ENCODE data around the gene LMF1.

Gene LMF1

DNA sequence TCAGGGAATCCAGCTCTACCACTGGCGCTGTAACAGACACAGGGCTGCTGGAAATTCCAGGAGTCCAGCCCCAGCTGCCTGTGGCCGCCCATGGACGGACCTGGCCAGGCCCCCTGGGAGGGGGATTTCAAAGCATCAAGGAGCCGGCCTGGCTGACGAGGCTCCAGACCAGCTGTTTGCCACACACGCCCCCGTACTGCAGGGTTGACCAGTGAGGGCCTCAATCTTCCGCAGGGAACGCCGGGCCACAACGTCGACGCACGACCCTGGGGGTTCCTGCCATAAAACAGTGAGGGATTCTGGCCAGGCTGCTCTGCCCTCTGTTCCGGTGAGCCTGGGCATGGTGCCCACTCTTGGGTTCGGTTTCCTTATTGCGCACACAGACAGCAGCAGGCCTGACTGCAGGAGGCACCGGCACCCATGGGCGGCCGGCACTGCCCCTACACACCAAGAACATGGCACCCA is 3.7 kb downstream of the LMF1 start:
- Histone ChIP-seq H3K4me2 (no peak overlapping the region), H4K20me1 (peaks cover 25% of the 10 kb centered on the region), H3K4me1 (peaks cover 58% of the 10 kb centered on the region), H3K36me3 (peaks cover 33% of the 10 kb centered on the region), H3K27me3 (peaks cover 5% of the 10 kb centered on the region), H3K9me3 (peaks cover 13% of the 10 kb centered on the region; the same call in 1 of the 2 replicates), H3K9ac (no peak overlapping the region), H3K4me3 (no peak overlapping the region), H3K27ac (no peak overlapping the region)
- TF ChIP-seq Cebpa-rat (IDR thresholded peaks at IDR 0.05): no peak

- H4K20me1 ChIP-seq: peaks cover 25% of the 10 kb centered on the region
- H3K4me2 ChIP-seq: no peak overlapping the region
- no peak overlapping the region for H3K9ac ChIP-seq
- peaks cover 13% of the 10 kb centered on the region; the same call in 1 of the 2 replicates for H3K9me3 ChIP-seq
- peaks cover 56% of the 10 kb centered on the region for H3K4me1 ChIP-seq
- H3K4me3 ChIP-seq: no peak overlapping the region
- no peak for TF ChIP-seq Cebpa-rat (IDR thresholded peaks at IDR 0.05)
- no peak overlapping the region for H3K27ac ChIP-seq
- peaks cover 4% of the 10 kb centered on the region; the same call in 1 of the 2 replicates for H3K27me3 ChIP-seq
- peaks cover 33% of the 10 kb centered on the region for H3K36me3 ChIP-seq
Observed at GRCh38 chr16:966505-966904, 4.3 kb downstream of the LMF1 start.

DNA sequence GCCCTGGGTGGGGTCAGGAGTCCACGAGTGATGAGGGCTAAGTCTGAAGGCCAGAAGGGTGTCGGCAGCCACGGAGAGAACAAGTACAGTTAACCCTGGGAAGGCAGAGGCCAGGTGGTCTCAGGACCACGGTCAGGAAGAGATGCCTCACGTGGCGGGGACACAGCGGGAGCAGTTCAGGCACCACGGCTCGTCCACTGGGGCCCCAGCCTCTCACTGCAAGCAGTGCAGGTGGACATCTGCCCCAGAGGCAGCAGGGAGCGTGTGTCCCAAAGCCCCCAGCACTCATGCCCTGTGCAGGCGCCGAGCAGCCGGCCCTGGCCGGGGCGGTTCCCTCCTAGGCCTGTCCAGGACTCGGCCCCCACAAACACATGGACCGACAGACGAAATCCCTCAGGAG is 4.7 kb downstream of the LMF1 start:
- Histone ChIP-seq H3K4me2 (no peak overlapping the region), H3K27me3 (no peaks in the 10 kb centered on the region), H3K36me3 (peaks cover 33% of the 10 kb centered on the region), H3K9me3 (peaks cover 13% of the 10 kb centered on the region; the same call in 1 of the 2 replicates), H3K27ac (no peak overlapping the region), H3K9ac (no peak overlapping the region), H3K4me3 (no peak overlapping the region), H4K20me1 (peaks cover 25% of the 10 kb centered on the region), H3K4me1 (peaks cover 52% of the 10 kb centered on the region)
- TF ChIP-seq Cebpa-rat (IDR thresholded peaks at IDR 0.05): no peak

DNA sequence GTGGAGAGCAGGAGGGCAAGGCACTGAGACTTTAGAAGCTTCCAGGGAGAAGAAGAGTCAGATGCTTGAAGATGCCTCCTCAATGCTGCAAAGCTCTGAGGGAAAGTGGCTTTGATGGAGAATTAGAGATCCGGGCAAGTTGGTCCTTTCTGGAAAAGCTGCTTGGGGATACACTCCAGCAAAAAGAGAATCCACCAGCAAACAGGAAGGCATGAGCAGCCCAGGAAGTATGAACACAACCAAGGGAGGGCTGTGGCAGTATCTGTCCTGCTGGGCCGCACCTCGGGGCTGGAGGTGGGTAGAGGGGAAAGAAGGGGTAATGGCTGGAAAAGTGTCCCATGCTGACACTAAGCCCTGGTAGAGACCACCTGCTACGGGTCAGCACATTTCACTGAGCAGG is 5.3 kb downstream of the LMF1 start:
- Histone ChIP-seq H3K4me3 (no peak overlapping the region), H3K27ac (no peak overlapping the region), H3K4me2 (no peak overlapping the region), H3K27me3 (no peaks in the 10 kb centered on the region), H4K20me1 (peaks cover 25% of the 10 kb centered on the region), H3K9ac (no peak overlapping the region), H3K9me3 (peaks cover 13% of the 10 kb centered on the region; the same call in 1 of the 2 replicates), H3K4me1 (peaks cover 51% of the 10 kb centered on the region), H3K36me3 (peaks cover 33% of the 10 kb centered on the region)
- TF ChIP-seq Cebpa-rat (IDR thresholded peaks at IDR 0.05): no peak

DNA sequence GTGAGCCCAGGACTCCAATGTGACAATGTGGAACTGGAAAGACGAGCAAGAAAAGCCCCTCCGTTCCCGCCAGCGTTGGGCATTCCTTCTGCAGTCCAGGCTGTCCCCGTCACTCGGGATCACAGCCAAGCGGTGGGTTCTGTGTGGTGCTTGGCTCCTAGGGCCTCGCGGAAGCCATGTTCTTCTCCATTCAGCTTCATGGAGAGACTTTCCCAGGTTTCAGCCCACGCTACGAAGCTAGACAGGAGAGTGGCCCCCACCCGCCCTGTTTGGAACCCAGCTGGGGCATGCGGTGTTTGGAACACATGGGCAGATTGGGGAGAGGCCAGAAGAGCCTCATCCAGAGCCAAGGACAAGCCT is 5.8 kb downstream of the LMF1 start:
- Histone ChIP-seq H3K4me1 (peaks cover 48% of the 10 kb centered on the region), H3K36me3 (peaks cover 33% of the 10 kb centered on the region), H4K20me1 (peaks cover 25% of the 10 kb centered on the region), H3K4me2 (peak overlapping the region; percentile 89), H3K27ac (no peak overlapping the region), H3K27me3 (no peaks in the 10 kb centered on the region), H3K9me3 (peaks cover 13% of the 10 kb centered on the region; the same call in 1 of the 2 replicates), H3K4me3 (no peak overlapping the region), H3K9ac (no peak overlapping the region)
- no peak for TF ChIP-seq Cebpa-rat (IDR thresholded peaks at IDR 0.05)

- peak overlapping the region; percentile 68; the same call in 1 of the 2 replicates for H3K9ac ChIP-seq
- 0 out of 2 replicates have a peak overlapping the region, but pooled peaks have one; percentile 69 for H3K27ac ChIP-seq
- H3K4me1 ChIP-seq: peaks cover 43% of the 10 kb centered on the region
- peaks cover 28% of the 10 kb centered on the region for H4K20me1 ChIP-seq
- TF ChIP-seq Cebpa-rat (IDR thresholded peaks at IDR 0.05): no peak
- H3K4me2 ChIP-seq: peak overlapping the region; percentile 89
- peaks cover 33% of the 10 kb centered on the region for H3K36me3 ChIP-seq
- H3K27me3 ChIP-seq: no peaks in the 10 kb centered on the region
- H3K4me3 ChIP-seq: peak overlapping the region; percentile 53; the same call in 1 of the 2 replicates
- peaks cover 13% of the 10 kb centered on the region; the same call in 1 of the 2 replicates for H3K9me3 ChIP-seq
Observed at GRCh38 chr16:964356-965035, 6.3 kb downstream of the LMF1 start.

GRCh38 chr16:963913-964312 is 6.9 kb downstream of the LMF1 start:
- no peaks in the 10 kb centered on the region for H3K27me3 ChIP-seq
- H3K9ac ChIP-seq: peak overlapping the region; percentile 68

GRCh38 chr16:962901-963814 is 7.6 kb downstream of the LMF1 start:
- H4K20me1 ChIP-seq: peaks cover 30% of the 10 kb centered on the region
- H3K4me1 ChIP-seq: peaks cover 30% of the 10 kb centered on the region
- peak overlapping the region; percentile 53; the same call in 1 of the 2 replicates for H3K4me3 ChIP-seq
- H3K27ac ChIP-seq: peak overlapping the region; percentile 69; the same call in 1 of the 2 replicates
- H3K27me3 ChIP-seq: no peaks in the 10 kb centered on the region
- H3K9me3 ChIP-seq: peaks cover 13% of the 10 kb centered on the region; the same call in 1 of the 2 replicates
- peak overlapping the region; percentile 89 for H3K4me2 ChIP-seq
- H3K36me3 ChIP-seq: peaks cover 33% of the 10 kb centered on the region
- TF ChIP-seq Cebpa-rat (IDR thresholded peaks at IDR 0.05): no peak
- peak overlapping the region; percentile 68; the same call in 1 of the 2 replicates for H3K9ac ChIP-seq

More at GRCh38 chr16:963913-964312, 6.9 kb downstream of the LMF1 start:
- peaks cover 37% of the 10 kb centered on the region for H3K4me1 ChIP-seq
- peaks cover 31% of the 10 kb centered on the region for H4K20me1 ChIP-seq
- H3K36me3 ChIP-seq: peaks cover 33% of the 10 kb centered on the region
- H3K4me2 ChIP-seq: peak overlapping the region; percentile 89
- H3K4me3 ChIP-seq: peak overlapping the region; percentile 53
- TF ChIP-seq Cebpa-rat (IDR thresholded peaks at IDR 0.05): no peak
- H3K27ac ChIP-seq: peak overlapping the region; percentile 69
- H3K9me3 ChIP-seq: peaks cover 13% of the 10 kb centered on the region; the same call in 1 of the 2 replicates

GRCh38 chr16:962366-962765 is 8.4 kb downstream of the LMF1 start:
- H3K27ac ChIP-seq: no peak overlapping the region
- H3K4me2 ChIP-seq: no peak overlapping the region
- peaks cover 26% of the 10 kb centered on the region for H3K36me3 ChIP-seq
- no peak overlapping the region for H3K9ac ChIP-seq
- TF ChIP-seq Cebpa-rat (IDR thresholded peaks at IDR 0.05): no peak
- H3K4me1 ChIP-seq: peaks cover 27% of the 10 kb centered on the region
- peaks cover 28% of the 10 kb centered on the region for H4K20me1 ChIP-seq
- no peaks in the 10 kb centered on the region for H3K27me3 ChIP-seq
- peaks cover 13% of the 10 kb centered on the region; the same call in 1 of the 2 replicates for H3K9me3 ChIP-seq
- H3K4me3 ChIP-seq: no peak overlapping the region
